HCT116 (cell line): Measurements from ENCODE around the gene MMS22L. TPM values are rescaled to one million over a fixed set of nuclear protein-coding genes. Genes with fewer than 3 reads are reported as not detected.

Source experiments
- ATAC-seq: fragments of 200-7000 bp; cut with Tn5 transposase; 2 replicates; pipeline ENCODE4 v1.9.1; 2020; ENCODE audit warnings: mild to moderate bottlenecking, moderate library complexity
- BruUV-seq: library from RNA; stranded (reverse); fragments of 400-500 nt; replicated peaks from 2 replicates; lab custom pipeline; 2021; lab: Mats Ljungman, UMichigan
- CTCF ChIA-PET: fragments of 300-600 bp; sonication (Branson Sonifier 250); formaldehyde crosslinking; loops from one replicate; lab custom pipeline; 2021; ENCODE audit warnings: antibody characterized with exemption; lab: Charles Lee
- POLR2A ChIA-PET: fragments of 300-600, 350-600 bp; sonication (Branson Sonifier 250); formaldehyde crosslinking; loops from one replicate; lab custom pipeline; 2021; ENCODE audit warnings: antibody characterized with exemption; lab: Charles Lee
- RAD21 ChIA-PET, 2 experiments: fragments of 300-600 bp; sonication (Branson Sonifier 250); formaldehyde crosslinking; loops; one replicate each; lab custom pipeline; 2023; ENCODE audit warnings: low total read pairs in 2 of 2; ENCODE audit not compliant: uncharacterized antibody in 2 of 2, unreplicated experiment in 2 of 2, low non-redundant PET in 1 of 2; lab: Charles Lee
- DNase-seq: peaks from one replicate; pipeline ENCODE4 v3.0.0-alpha.2; 2010; ENCODE audit warnings: low read depth, low spot score
- H2AFZ ChIP-seq: fragments of 200-600 bp; shearing (Covaris generic), sonication (generic); 2 replicates; pipeline ENCODE4 v1.6.1; 2017; ENCODE audit warnings: low read depth, mixed run types, mixed read lengths, antibody characterized with exemption, low read length; ENCODE audit not compliant: poor library complexity, severe bottlenecking
- H3K27ac ChIP-seq: 2 replicates; pipeline ENCODE4 v1.5.1; 2012; ENCODE audit warnings: low read depth, low read length
- H3K27me3 ChIP-seq: fragments of 200-600 bp; sonication (generic); 2 replicates; pipeline ENCODE4 v1.6.1; 2016; ENCODE audit warnings: mixed run types, low read length, mixed read lengths; ENCODE audit not compliant: insufficient read depth
- H3K36me3 ChIP-seq, 2 experiments: fragments of 200-500 bp in 1 of 2; fragments of 200-600 bp in 1 of 2; sonication (Bioruptor generic) in 1 of 2; sonication (generic) in 1 of 2; 2 replicates each; pipeline versions ENCODE4 v1.5.1 to v1.6.1; 2014 to 2016; ENCODE audit warnings: low read length in 2 of 2, inconsistent platforms in 1 of 2, mixed read lengths in 1 of 2, mixed run types in 1 of 2; ENCODE audit not compliant: insufficient read depth in 2 of 2, control insufficient read depth in 1 of 2
- H3K4me1 ChIP-seq, 2 experiments: fragments of 200-600 bp in 1 of 2; sonication (generic) in 1 of 2; 2 replicates each; pipeline versions ENCODE4 v1.5.1 to v1.6.1; 2012 to 2017; ENCODE audit warnings: low read length in 2 of 2, inconsistent platforms in 1 of 2, mild to moderate bottlenecking in 1 of 2, mixed read lengths in 1 of 2, mixed run types in 1 of 2, moderate library complexity in 1 of 2; ENCODE audit not compliant: insufficient read depth in 2 of 2, control insufficient read depth in 1 of 2
- H3K4me2 ChIP-seq: fragments of 200-600 bp; sonication (generic); 2 replicates; pipeline ENCODE4 v1.6.1; 2017; ENCODE audit warnings: mixed run types, low read length, mixed read lengths
- H3K4me3 ChIP-seq, 2 experiments: fragments of 200-600 bp in 1 of 2; sonication (generic) in 1 of 2; replicated peaks in 1 of 2; 2 replicates each; pipeline ENCODE4 v1.5.1; 2011 to 2016; ENCODE audit warnings: low read length in 2 of 2, control low read depth in 1 of 2, low read depth in 1 of 2, mild to moderate bottlenecking in 1 of 2, mixed read lengths in 1 of 2, mixed run types in 1 of 2
- H3K79me2 ChIP-seq: fragments of 200-600 bp; sonication (generic); 2 replicates; pipeline ENCODE4 v1.6.1; 2017; ENCODE audit warnings: mild to moderate bottlenecking, mixed run types, low read length, moderate library complexity, mixed read lengths; ENCODE audit not compliant: insufficient read depth
- H3K9ac ChIP-seq: fragments of 200-600 bp; sonication (generic); 2 replicates; pipeline ENCODE4 v1.6.1; 2016; ENCODE audit warnings: low read length, mixed read lengths
- H3K9me2 ChIP-seq: fragments of 200-600 bp; sonication (generic), shearing (Covaris generic); 2 replicates; pipeline ENCODE4 v1.6.1; 2017; ENCODE audit warnings: mixed run types, mild to moderate bottlenecking, moderate library complexity; ENCODE audit not compliant: insufficient read depth
- H3K9me3 ChIP-seq, 2 experiments: fragments of 200-500 bp in 1 of 2; fragments of 200-600 bp in 1 of 2; sonication (Bioruptor generic) in 1 of 2; sonication (generic) in 1 of 2; 2 replicates each; pipeline ENCODE4 v1.6.1; 2014 to 2017; ENCODE audit warnings: low read length in 2 of 2, mixed read lengths in 2 of 2, inconsistent platforms in 1 of 2, low read depth in 1 of 2, mild to moderate bottlenecking in 1 of 2, mixed run types in 1 of 2, moderate library complexity in 1 of 2; ENCODE audit not compliant: control insufficient read depth in 1 of 2, insufficient read depth in 1 of 2
- H4K20me1 ChIP-seq: fragments of 200-600 bp; sonication (generic), shearing (Covaris generic); 2 replicates; pipeline ENCODE4 v1.6.1; 2017; ENCODE audit warnings: mixed run types, mild to moderate bottlenecking, moderate library complexity; ENCODE audit not compliant: insufficient read depth
- CBX3 ChIP-seq: IDR thresholded peaks from 2 replicates; pipeline ENCODE4 v1.6.1; 2012; ENCODE audit warnings: low read depth
- CEBPB ChIP-seq: IDR thresholded peaks from 2 replicates; pipeline ENCODE4 v1.6.1; 2012; ENCODE audit warnings: low read depth
- ELF1 ChIP-seq: IDR thresholded peaks from 2 replicates; pipeline ENCODE4 v1.6.1; 2012; ENCODE audit warnings: low read depth, borderline replicate concordance
- EZH2 ChIP-seq: fragments of 200-600 bp; sonication (generic); IDR thresholded peaks from 2 replicates; pipeline ENCODE4 v1.6.1; 2017; ENCODE audit warnings: antibody characterized with exemption, mixed run types
- EZH2phosphoT487 ChIP-seq: fragments of 200-600 bp; IDR thresholded peaks from 2 replicates; pipeline ENCODE4 v1.6.1; 2018; ENCODE audit warnings: antibody characterized with exemption, borderline replicate concordance
- JUND ChIP-seq: IDR thresholded peaks from 2 replicates; pipeline ENCODE4 v1.6.1; 2012
- POLR2AphosphoS5 ChIP-seq: IDR thresholded peaks from 2 replicates; pipeline ENCODE4 v1.6.1; 2011; ENCODE audit warnings: mild to moderate bottlenecking, low read depth, low read length, moderate library complexity
- RAD21 ChIP-seq: IDR thresholded peaks from 2 replicates; pipeline ENCODE4 v1.6.1; 2012; ENCODE audit warnings: low read depth, mild to moderate bottlenecking
- SP1 ChIP-seq: IDR thresholded peaks from 2 replicates; pipeline ENCODE4 v1.6.1; 2012; ENCODE audit warnings: low read depth
- SRF ChIP-seq: IDR thresholded peaks from 2 replicates; pipeline ENCODE4 v1.6.1; 2012; ENCODE audit warnings: low read depth
- YY1 ChIP-seq: IDR thresholded peaks from 2 replicates; pipeline ENCODE4 v1.6.1; 2011; ENCODE audit warnings: low read length, low read depth, moderate library complexity, mild to moderate bottlenecking; ENCODE audit not compliant: insufficient replicate concordance; ENCODE audit errors: extremely low read depth
- ZFX ChIP-seq: fragments of 450-650 bp; IDR thresholded peaks from 2 replicates; pipeline ENCODE4 v1.6.1; 2017
- ZNF274 ChIP-seq: fragments of 200-500 bp; sonication (Bioruptor generic); IDR thresholded peaks from 2 replicates; pipeline ENCODE4 v1.6.1; 2014; ENCODE audit warnings: mild to moderate bottlenecking, low read depth, low read length, inconsistent platforms
- intact Hi-C: fragments of 100-400 bp; cut with micrococcal nuclease; formaldehyde crosslinking; loops from 2 replicates; pipeline ENCODE4 v1.10.0; 2022
- total RNA-seq: library from RNA; stranded (reverse); gene quantifications from one replicate; pipeline ENCODE4 v1.2.1, GENCODE V29; 2021; ENCODE audit not compliant: unreplicated experiment
- TF ChIP-seq, protein P1 (sequence below): IDR thresholded peaks from 2 replicates; pipeline ENCODE4 v1.6.1; 2012
- TF ChIP-seq, protein P2 (sequence below), 3 experiments: fragments of 200-600 bp in 1 of 3; sonication (generic) in 1 of 3; IDR thresholded peaks in 2 of 3; conservative IDR thresholded peaks in 1 of 3; 2 replicates each; pipeline ENCODE4 v1.5.1; 2012 to 2017; ENCODE audit warnings: low read depth in 2 of 3, low read length in 2 of 3, antibody characterized with exemption in 1 of 3, borderline replicate concordance in 1 of 3, control low read depth in 1 of 3, mild to moderate bottlenecking in 1 of 3, mixed read lengths in 1 of 3, mixed run types in 1 of 3, moderate library complexity in 1 of 3; ENCODE audit not compliant: insufficient read depth in 1 of 3
- TF ChIP-seq, protein P3 (sequence below): IDR thresholded peaks from 2 replicates; pipeline ENCODE4 v1.6.1; 2012
- TF ChIP-seq, protein P4 (sequence below): IDR thresholded peaks from 2 replicates; pipeline ENCODE4 v1.6.1; 2011; ENCODE audit warnings: mild to moderate bottlenecking, low read length, moderate library complexity; ENCODE audit not compliant: insufficient replicate concordance; ENCODE audit errors: extremely low read depth

MMS22L gene
- total RNA-seq, 1 experiment from 2014 or later, result 44.1 TPM

DNA sequence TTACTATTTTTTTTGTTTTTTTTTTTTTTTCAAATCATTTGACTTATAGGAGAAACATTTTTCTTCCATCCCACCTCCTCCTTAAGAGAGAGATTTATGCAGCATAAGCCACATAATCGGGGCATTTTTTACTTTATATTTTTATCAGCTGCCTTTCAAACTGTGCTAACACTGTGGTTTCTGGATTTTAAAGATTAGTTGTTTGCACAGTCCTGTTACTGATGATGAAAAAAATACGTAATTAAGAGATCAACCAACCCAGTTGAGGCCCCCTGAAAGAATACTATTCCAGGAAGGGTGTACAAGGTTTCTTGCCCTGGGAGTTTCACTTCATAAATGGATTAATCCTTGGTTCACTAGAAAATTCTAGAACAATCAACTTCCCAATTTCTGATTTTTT, 68.3 kb downstream of the MMS22L start:
- H3K36me3 ChIP-seq, result no peaks in the 10 kb centered on the region
- H3K9ac ChIP-seq, result no peak overlapping the region
- RAD21 ChIA-PET, result interaction anchor here in 1 of 2 experiments (1.1 kb wide), 1 partner anchor 14 kb away, joined by 3 read pairs; no protein-coding TSS in a partner anchor
- POLR2A ChIA-PET, result interaction anchor here (0.6 kb wide), 1 partner anchor 17 kb away, joined by 3 read pairs; no protein-coding TSS in a partner anchor
- no peak overlapping the region for H3K27ac ChIP-seq
- no peak overlapping the region for H3K4me3 ChIP-seq
- no peaks in the 10 kb centered on the region for H3K9me3 ChIP-seq
- CTCF ChIA-PET, result interaction anchor here (0.6 to 2.1 kb wide), 11 partner anchors 9 to 316 kb away, joined by 3 to 31 read pairs (median 3); no protein-coding TSS in a partner anchor
- no peak overlapping the region for H2AFZ ChIP-seq
- no peaks in the 10 kb centered on the region for H3K4me1 ChIP-seq
- H4K20me1 ChIP-seq, result no peaks in the 10 kb centered on the region; the same call in 1 of the 2 replicates
- DNase-seq (no peak), ATAC-seq (no peak)
- no TSS peak for BruUV-seq
- H3K9me2 ChIP-seq, result no peaks in the 10 kb centered on the region
- no peak for TF ChIP-seq RAD21
- no peak for TF ChIP-seq YY1
- TF ChIP-seq, protein P1, sequence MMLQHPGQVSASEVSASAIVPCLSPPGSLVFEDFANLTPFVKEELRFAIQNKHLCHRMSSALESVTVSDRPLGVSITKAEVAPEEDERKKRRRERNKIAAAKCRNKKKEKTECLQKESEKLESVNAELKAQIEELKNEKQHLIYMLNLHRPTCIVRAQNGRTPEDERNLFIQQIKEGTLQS, result no peak
- TF ChIP-seq ZFX, result no peak
- TF ChIP-seq, protein P2, sequence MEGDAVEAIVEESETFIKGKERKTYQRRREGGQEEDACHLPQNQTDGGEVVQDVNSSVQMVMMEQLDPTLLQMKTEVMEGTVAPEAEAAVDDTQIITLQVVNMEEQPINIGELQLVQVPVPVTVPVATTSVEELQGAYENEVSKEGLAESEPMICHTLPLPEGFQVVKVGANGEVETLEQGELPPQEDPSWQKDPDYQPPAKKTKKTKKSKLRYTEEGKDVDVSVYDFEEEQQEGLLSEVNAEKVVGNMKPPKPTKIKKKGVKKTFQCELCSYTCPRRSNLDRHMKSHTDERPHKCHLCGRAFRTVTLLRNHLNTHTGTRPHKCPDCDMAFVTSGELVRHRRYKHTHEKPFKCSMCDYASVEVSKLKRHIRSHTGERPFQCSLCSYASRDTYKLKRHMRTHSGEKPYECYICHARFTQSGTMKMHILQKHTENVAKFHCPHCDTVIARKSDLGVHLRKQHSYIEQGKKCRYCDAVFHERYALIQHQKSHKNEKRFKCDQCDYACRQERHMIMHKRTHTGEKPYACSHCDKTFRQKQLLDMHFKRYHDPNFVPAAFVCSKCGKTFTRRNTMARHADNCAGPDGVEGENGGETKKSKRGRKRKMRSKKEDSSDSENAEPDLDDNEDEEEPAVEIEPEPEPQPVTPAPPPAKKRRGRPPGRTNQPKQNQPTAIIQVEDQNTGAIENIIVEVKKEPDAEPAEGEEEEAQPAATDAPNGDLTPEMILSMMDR (IDR thresholded peaks at IDR 0.05 in 2 of 3, conservative IDR thresholded peaks at IDR 0.05 in 1 of 3; ENCODE audit: borderline replicate concordance in 1 of 3, insufficient read depth in 1 of 3, low read depth in 2 of 3, low read length in 2 of 3), result no peak
- TF ChIP-seq POLR2AphosphoS5, result no peak
- TF ChIP-seq, protein P3, sequence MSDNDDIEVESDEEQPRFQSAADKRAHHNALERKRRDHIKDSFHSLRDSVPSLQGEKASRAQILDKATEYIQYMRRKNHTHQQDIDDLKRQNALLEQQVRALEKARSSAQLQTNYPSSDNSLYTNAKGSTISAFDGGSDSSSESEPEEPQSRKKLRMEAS, result no peak
- no peak for TF ChIP-seq ELF1
- no peak for TF ChIP-seq CEBPB
- TF ChIP-seq, protein P4, sequence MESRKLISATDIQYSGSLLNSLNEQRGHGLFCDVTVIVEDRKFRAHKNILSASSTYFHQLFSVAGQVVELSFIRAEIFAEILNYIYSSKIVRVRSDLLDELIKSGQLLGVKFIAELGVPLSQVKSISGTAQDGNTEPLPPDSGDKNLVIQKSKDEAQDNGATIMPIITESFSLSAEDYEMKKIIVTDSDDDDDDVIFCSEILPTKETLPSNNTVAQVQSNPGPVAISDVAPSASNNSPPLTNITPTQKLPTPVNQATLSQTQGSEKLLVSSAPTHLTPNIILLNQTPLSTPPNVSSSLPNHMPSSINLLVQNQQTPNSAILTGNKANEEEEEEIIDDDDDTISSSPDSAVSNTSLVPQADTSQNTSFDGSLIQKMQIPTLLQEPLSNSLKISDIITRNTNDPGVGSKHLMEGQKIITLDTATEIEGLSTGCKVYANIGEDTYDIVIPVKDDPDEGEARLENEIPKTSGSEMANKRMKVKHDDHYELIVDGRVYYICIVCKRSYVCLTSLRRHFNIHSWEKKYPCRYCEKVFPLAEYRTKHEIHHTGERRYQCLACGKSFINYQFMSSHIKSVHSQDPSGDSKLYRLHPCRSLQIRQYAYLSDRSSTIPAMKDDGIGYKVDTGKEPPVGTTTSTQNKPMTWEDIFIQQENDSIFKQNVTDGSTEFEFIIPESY, result no peak
- no peak for TF ChIP-seq JUND
- no peak for TF ChIP-seq EZH2
- TF ChIP-seq SRF, result no peak
- TF ChIP-seq CBX3, result no peak
- no peak for TF ChIP-seq EZH2phosphoT487
- TF ChIP-seq SP1, result no peak
- TF ChIP-seq ZNF274, result no peak
- H3K4me2 ChIP-seq, result no peak overlapping the region
- intact Hi-C loops, result loop anchor here (10.0 kb wide), 1 partner anchor 180 kb away; no protein-coding TSS in a partner anchor
- peaks cover 9% of the 10 kb centered on the region for H3K79me2 ChIP-seq
- H3K27me3 ChIP-seq, result no peaks in the 10 kb centered on the region
